Measurements from ENCODE around the gene NAV2. TPM values are rescaled to one million over a fixed set of nuclear protein-coding genes. Genes with fewer than 3 reads are reported as not detected.

Gene NAV2
- total RNA-seq, 4 donors from 2014 or later, result 19.2 to 34.7 (median 25.8) TPM

GRCh38 chr11:20011307-20011951 is 298.8 kb downstream of the NAV2 start:
- WGBS, 2 donors, result 73 to 80% methylated on average over 5 of the region's 5 CpGs
- H3K4me1 ChIP-seq, result peaks cover 0 to 14% (median 0%) of the 10 kb centered on the region in 4 donors
- H3K36me3 ChIP-seq, result peaks cover 0 to 3% (median 0%) of the 10 kb centered on the region in 3 donors
- no peaks in the 10 kb centered on the region for H3K9me3 ChIP-seq
- DNase-seq (ENCODE audit: low spot score in 2 of 2), result no peak
- no peak overlapping the region for H3K4me3 ChIP-seq
- H3K27me3 ChIP-seq, result no peaks in the 10 kb centered on the region
- no peak overlapping the region for H3K27ac ChIP-seq
- no peak for TF ChIP-seq POLR2A (IDR thresholded peaks at IDR 0.05)
- TF ChIP-seq EP300 (IDR thresholded peaks at IDR 0.05), result no peak
- TF ChIP-seq, protein P1, sequence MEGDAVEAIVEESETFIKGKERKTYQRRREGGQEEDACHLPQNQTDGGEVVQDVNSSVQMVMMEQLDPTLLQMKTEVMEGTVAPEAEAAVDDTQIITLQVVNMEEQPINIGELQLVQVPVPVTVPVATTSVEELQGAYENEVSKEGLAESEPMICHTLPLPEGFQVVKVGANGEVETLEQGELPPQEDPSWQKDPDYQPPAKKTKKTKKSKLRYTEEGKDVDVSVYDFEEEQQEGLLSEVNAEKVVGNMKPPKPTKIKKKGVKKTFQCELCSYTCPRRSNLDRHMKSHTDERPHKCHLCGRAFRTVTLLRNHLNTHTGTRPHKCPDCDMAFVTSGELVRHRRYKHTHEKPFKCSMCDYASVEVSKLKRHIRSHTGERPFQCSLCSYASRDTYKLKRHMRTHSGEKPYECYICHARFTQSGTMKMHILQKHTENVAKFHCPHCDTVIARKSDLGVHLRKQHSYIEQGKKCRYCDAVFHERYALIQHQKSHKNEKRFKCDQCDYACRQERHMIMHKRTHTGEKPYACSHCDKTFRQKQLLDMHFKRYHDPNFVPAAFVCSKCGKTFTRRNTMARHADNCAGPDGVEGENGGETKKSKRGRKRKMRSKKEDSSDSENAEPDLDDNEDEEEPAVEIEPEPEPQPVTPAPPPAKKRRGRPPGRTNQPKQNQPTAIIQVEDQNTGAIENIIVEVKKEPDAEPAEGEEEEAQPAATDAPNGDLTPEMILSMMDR (IDR thresholded peaks at IDR 0.05), result no peak

GRCh38 chr11:20013346-20014066 is 300.9 kb downstream of the NAV2 start:
- no peaks in the 10 kb centered on the region for H3K9me3 ChIP-seq
- no peak for DNase-seq (ENCODE audit: low spot score in 2 of 2)
- H3K4me1 ChIP-seq, result peaks cover 0 to 9% (median 0%) of the 10 kb centered on the region in 4 donors
- TF ChIP-seq, protein P1 (IDR thresholded peaks at IDR 0.05), result no peak
- TF ChIP-seq EP300 (IDR thresholded peaks at IDR 0.05), result no peak
- no peak overlapping the region for H3K4me3 ChIP-seq
- H3K27me3 ChIP-seq, result no peaks in the 10 kb centered on the region
- H3K27ac ChIP-seq, result no peak overlapping the region
- H3K36me3 ChIP-seq, result peaks cover 0 to 3% (median 0%) of the 10 kb centered on the region in 3 donors
- 76% methylated on average over 7 of the region's 7 CpGs for WGBS, 2 donors

- Histone ChIP-seq H3K9me3 (no peaks in the 10 kb centered on the region), H3K4me3 (no peak overlapping the region), H3K27ac (no peak overlapping the region), H3K36me3 (peaks cover 0 to 3% (median 0%) of the 10 kb centered on the region in 3 donors), H3K27me3 (no peaks in the 10 kb centered on the region), H3K4me1 (peaks cover 0 to 5% (median 0%) of the 10 kb centered on the region in 4 donors)
- TF ChIP-seq EP300 (IDR thresholded peaks at IDR 0.05) (no peak), POLR2A (IDR thresholded peaks at IDR 0.05) (no peak)
- TF ChIP-seq, protein P1 (IDR thresholded peaks at IDR 0.05), result no peak
- WGBS, 2 donors, result 42 to 45% methylated on average over 2 of the region's 2 CpGs
- no peak for DNase-seq (ENCODE audit: low spot score in 2 of 2)
Measured at GRCh38 chr11:20014067-20014402, 301.4 kb downstream of the NAV2 start.

- H3K27me3 ChIP-seq, result no peaks in the 10 kb centered on the region
- TF ChIP-seq, protein P1 (IDR thresholded peaks at IDR 0.05), result no peak
- 89% methylated on average over 3 of the region's 3 CpGs for WGBS, 2 donors
- H3K27ac ChIP-seq, result no peak overlapping the region
- H3K36me3 ChIP-seq, result peaks cover 0 to 3% (median 0%) of the 10 kb centered on the region in 3 donors
- H3K4me3 ChIP-seq, result no peak overlapping the region
- H3K9me3 ChIP-seq, result no peaks in the 10 kb centered on the region
- peaks cover 0 to 5% (median 0%) of the 10 kb centered on the region in 4 donors for H3K4me1 ChIP-seq
- no peak for DNase-seq (ENCODE audit: low spot score in 2 of 2)
Measured at GRCh38 chr11:20015101-20015500, 302.5 kb downstream of the NAV2 start.
